Keratinocyte (primary cell): ENCODE measurements around the gene IL15RA.

Source experiments
- CTCF ChIP-seq, 3 experiments: IDR thresholded peaks in 1 of 3; conservative IDR thresholded peaks in 1 of 3; optimal IDR thresholded peaks in 1 of 3; 2 replicates in 2 of 3; 3 replicates in 1 of 3; pipeline versions ENCODE3 to v1.5.1; 2011; ENCODE audit warnings: low read length in 3 of 3, mild to moderate bottlenecking in 3 of 3, moderate library complexity in 2 of 3, control low read depth in 1 of 3, inconsistent platforms in 1 of 3; ENCODE audit not compliant: insufficient read depth in 2 of 3; ENCODE audit errors: extremely low read depth in 1 of 3
- EZH2 ChIP-seq: IDR thresholded peaks from one replicate; pipeline ENCODE4 v1.6.1; 2012; ENCODE audit warnings: inconsistent platforms, mild to moderate bottlenecking, low read length, moderate library complexity

- no peak for TF ChIP-seq CTCF (optimal IDR thresholded peaks at IDR 0.05 in 1 of 3, IDR thresholded peaks at IDR 0.05 in 1 of 3, conservative IDR thresholded peaks at IDR 0.05 in 1 of 3; ENCODE audit: extremely low read depth in 1 of 3, insufficient read depth in 2 of 3, low read length in 3 of 3)
- TF ChIP-seq EZH2 = no peak
Measured at GRCh38 chr10:5987747-5988146, 10.4 kb upstream of the IL15RA start.
